Astrocyte (in vitro differentiated cells and primary cell): ENCODE results near the gene ZNRF2.

Experiments used
- CTCF ChIP-seq: IDR thresholded peaks from 2 replicates; pipeline ENCODE4 v1.5.1; 2011; ENCODE audit warnings: low read depth, mild to moderate bottlenecking, inconsistent platforms, low read length, moderate library complexity; ENCODE audit not compliant: insufficient read depth
- EZH2 ChIP-seq: IDR thresholded peaks from 2 replicates; pipeline ENCODE4 v1.6.1; 2012; ENCODE audit warnings: mild to moderate bottlenecking, low read length, inconsistent platforms; ENCODE audit not compliant: insufficient read depth

DNA sequence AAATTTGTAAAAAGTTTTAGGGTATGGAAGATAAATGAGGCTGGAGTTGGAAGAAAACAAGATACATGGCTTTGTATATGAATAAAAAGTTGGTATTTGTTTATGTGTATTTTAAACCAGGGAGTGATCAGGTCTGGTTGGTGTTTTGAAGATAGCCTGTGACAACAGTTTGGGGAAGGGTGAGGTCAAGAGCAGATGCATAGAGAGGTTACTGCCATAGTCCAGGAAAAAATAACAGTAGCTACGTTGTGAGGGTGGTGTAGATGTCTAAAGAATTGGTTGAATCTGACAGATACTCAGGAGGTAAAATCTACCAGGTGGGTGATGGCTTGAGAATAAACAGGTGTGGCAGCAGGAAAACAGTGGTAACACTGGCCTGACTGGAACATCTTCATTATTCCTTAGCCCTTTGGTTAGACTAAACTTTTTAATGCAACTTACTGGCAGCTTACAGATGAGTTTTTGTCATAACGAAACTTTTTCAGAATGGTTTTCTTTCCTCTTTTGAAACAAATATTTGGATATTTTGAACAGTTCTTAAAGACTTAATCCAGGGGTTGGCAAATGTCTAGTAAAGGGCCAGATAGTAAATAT lies 25.5 kb downstream of the ZNRF2 start:
- TF ChIP-seq CTCF (no peak), EZH2 (no peak)
